ENCODE measurements around the gene LACRT.

DNA sequence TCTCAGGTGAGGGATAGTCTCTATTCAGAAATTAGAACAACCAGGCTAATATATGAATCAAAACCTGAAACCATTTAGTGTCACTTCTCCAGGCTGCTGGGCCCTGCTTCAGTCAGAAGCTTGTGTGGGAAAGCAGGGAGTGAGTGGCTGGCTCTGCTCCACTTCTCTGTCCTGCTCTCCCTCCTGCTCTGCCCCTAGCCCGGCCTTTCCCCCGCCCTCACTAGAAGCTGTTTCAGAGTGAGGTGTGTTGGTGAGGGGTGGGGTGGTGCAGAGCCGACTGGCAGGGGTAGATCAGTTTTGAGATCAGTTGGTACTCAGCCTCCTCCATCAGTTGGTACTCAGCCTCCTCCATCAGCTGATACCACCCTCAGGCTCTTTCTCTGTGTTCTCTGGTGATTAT, 39.2 kb downstream of the LACRT start:
- TF ChIP-seq REST (IDR thresholded peaks at IDR 0.05; ENCODE audit: insufficient read depth in 1 of 2, low read depth in 2 of 2, low read length in 2 of 2) = no peak
- TF ChIP-seq SIN3A (IDR thresholded peaks at IDR 0.05; ENCODE audit: borderline replicate concordance, insufficient read depth, low read length) = no peak
- TF ChIP-seq POLR2AphosphoS5 (IDR thresholded peaks at IDR 0.05; ENCODE audit: low read depth, low read length) = no peak
- TF ChIP-seq FOXP2 (optimal IDR thresholded peaks at IDR 0.05; ENCODE audit: borderline replicate concordance, extremely low read depth, extremely low read length, insufficient read depth) = no peak

Measured in PFSK-1 (cell line).